Measurements from ENCODE around the gene ATP1B3.

GRCh38 chr3:141895731-141896130 is 19.3 kb downstream of the ATP1B3 start:
- TF ChIP-seq CTCF (IDR thresholded peaks at IDR 0.05; ENCODE audit: poor library complexity) (no peak), EZH2 (IDR thresholded peaks at IDR 0.05; ENCODE audit: borderline replicate concordance) (no peak)

All from hepatocyte (in vitro differentiated cells).